ENCODE results near the gene ATP5PF. TPM values are rescaled to one million over a fixed set of nuclear protein-coding genes. Genes with fewer than 3 reads are reported as not detected.
"Not testable (repeated sequence)": the region's sequence is repeated elsewhere in the genome, so short reads cannot be mapped to it uniquely, and the experiment has no call there.

ATP5PF gene
- total RNA-seq, 1 donor from 2014 or later = 184 TPM

- no peak for DNase-seq (ENCODE audit: low read depth)
Measured at GRCh38 chr21:25722631-25723030, 12.1 kb downstream of the ATP5PF start.

- peak; percentile 11 for DNase-seq (ENCODE audit: low read depth)
Measured at GRCh38 chr21:25721987-25722386, 12.7 kb downstream of the ATP5PF start.

- DNase-seq (ENCODE audit: low read depth) = peak; percentile 22
Measured at GRCh38 chr21:25717491-25718147, 17.1 kb downstream of the ATP5PF start.

- not testable (repeated sequence) for DNase-seq (ENCODE audit: low read depth)
Measured at GRCh38 chr21:25714066-25714465, 20.6 kb downstream of the ATP5PF start.

- DNase-seq (ENCODE audit: low read depth) = no peak
Measured at GRCh38 chr21:25710550-25710949, 24.2 kb downstream of the ATP5PF start.

- DNase-seq (ENCODE audit: low read depth) = no peak
Measured at GRCh38 chr21:25709684-25710265, 24.9 kb downstream of the ATP5PF start.

- peak; percentile 72 for DNase-seq (ENCODE audit: low read depth)
Measured at GRCh38 chr21:25708467-25709065, 26.1 kb downstream of the ATP5PF start.

- DNase-seq (ENCODE audit: low read depth) = no peak
Measured at GRCh38 chr21:25701529-25701928, 33.2 kb downstream of the ATP5PF start.

- DNase-seq (ENCODE audit: low read depth) = peak; percentile 82
Measured at GRCh38 chr21:25700741-25701140, 34.0 kb downstream of the ATP5PF start.

GRCh38 chr21:25695461-25695860, 39.2 kb downstream of the ATP5PF start:
- DNase-seq (ENCODE audit: low read depth) = not testable (repeated sequence)

GRCh38 chr21:25691976-25692375, 42.7 kb downstream of the ATP5PF start:
- no peak for DNase-seq (ENCODE audit: low read depth)

GRCh38 chr21:25689226-25689625, 45.5 kb downstream of the ATP5PF start:
- DNase-seq (ENCODE audit: low read depth) = peak; percentile 46

GRCh38 chr21:25688275-25689155, 46.2 kb downstream of the ATP5PF start:
- DNase-seq (ENCODE audit: low read depth) = peak; percentile 16

- no peak for DNase-seq (ENCODE audit: low read depth)
Measured at GRCh38 chr21:25687787-25688186, 46.9 kb downstream of the ATP5PF start.

- DNase-seq (ENCODE audit: low read depth) = peak; percentile 40
Measured at GRCh38 chr21:25682382-25682781, 52.3 kb downstream of the ATP5PF start.

- DNase-seq (ENCODE audit: low read depth) = no peak
Measured at GRCh38 chr21:25676451-25676850, 58.3 kb downstream of the ATP5PF start.

Other genes starting within 250 kb of the ATP5PF start
- gene MRPL39, start 127.4 kb downstream of the ATP5PF start, total RNA-seq = 33.2 and 46.0 TPM in 2 replicates
- 34.0 and 45.3 TPM in 2 replicates for gene JAM2, start 95.6 kb downstream of the ATP5PF start, total RNA-seq
- 28.7 and 32.6 TPM in 2 replicates for gene GABPA, start 68 bp upstream of the ATP5PF start, total RNA-seq